GM18861 (cell line): ENCODE data around the gene LRP1-AS.

Source experiments
- ATAC-seq: cut with Tn5 transposase; IDR thresholded peaks from one replicate; pipeline ENCODE4 v1.9.1; 2021; ENCODE audit not compliant: unreplicated experiment

The LRP1-AS gene

DNA sequence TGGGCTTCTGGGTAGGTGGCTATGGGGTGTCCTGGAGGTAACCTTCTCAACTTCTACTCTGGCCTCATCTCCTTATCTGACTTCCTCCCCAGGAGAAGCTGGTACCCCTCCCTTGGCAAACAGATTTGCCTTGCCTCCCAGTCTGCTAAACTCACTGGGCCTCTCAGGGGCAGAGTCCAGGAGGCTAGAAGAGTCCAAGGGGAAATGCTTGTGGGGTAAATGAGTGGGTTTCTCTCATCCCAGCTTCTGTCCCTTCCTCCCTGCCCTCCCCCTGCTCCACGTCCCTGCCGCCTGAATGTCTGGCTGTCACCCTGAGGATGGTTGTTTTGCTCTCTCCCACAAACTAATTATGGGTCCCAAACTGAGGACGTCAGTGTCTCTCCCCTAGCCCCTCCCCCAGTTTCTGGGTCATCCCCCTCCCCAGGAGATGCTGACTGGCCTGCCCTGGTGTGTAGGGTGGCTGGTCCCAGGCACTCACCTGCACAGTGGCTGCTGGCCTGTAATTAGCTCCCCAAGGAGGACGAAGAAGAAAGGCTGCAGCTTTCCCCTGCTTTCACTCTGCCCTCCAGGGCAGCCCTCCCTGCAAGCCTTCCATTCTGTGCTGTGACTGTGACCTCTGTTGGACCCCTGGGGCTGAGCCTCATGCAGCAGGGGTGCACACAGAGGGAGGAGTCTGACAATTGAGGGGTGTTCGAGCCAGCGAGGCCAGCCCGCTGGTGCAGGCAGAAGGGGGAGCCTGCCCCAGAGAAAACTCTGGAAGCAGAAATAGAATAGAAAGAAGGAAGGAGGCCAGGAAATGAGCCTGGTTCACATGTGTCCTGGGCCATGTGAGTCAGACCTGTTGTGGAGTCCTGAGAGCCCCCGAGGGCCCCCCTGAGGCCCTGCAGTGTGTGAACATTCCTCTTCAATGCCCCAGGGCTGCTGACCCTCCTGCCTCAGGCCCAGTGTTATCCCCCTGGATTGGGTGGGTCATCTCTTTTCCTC, at the start of gene LRP1-AS:
Gene LRP1-AS, minus strand, starts transcription at position 659 of the 984 bp plus-strand sequence.
- ATAC-seq, result no peak

GRCh38 chr12:57196956-57197355, 49.5 kb upstream of the LRP1-AS start:
- ATAC-seq, result no peak

- ATAC-seq, result no peak
Measured at GRCh38 chr12:57196439-57196838, 49.0 kb upstream of the LRP1-AS start.

DNA sequence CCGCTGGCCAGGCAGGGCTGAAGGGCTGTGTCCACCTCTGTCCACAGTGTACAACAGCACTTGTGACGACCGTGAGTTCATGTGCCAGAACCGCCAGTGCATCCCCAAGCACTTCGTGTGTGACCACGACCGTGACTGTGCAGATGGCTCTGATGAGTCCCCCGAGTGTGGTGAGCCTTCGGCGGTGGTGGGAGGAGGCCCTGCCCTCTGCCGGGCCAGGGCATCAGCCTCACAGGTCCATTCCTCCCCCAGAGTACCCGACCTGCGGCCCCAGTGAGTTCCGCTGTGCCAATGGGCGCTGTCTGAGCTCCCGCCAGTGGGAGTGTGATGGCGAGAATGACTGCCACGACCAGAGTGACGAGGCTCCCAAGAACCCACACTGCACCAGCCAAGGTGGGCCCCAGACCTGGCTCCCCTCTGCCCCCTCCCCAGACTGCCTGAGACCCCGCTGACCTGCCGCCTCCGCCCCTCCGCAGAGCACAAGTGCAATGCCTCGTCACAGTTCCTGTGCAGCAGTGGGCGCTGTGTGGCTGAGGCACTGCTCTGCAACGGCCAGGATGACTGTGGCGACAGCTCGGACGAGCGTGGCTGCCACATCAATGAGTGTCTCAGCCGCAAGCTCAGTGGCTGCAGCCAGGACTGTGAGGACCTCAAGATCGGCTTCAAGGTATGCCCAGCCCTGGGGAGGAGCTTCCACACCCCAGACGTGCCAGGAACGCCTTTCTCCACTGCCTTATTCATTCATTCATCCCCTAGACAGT, 48.4 kb upstream of the LRP1-AS start:
- no peak for ATAC-seq

GRCh38 chr12:57195186-57195585, 47.8 kb upstream of the LRP1-AS start:
- no peak for ATAC-seq

GRCh38 chr12:57194253-57194652, 46.8 kb upstream of the LRP1-AS start:
- ATAC-seq, result no peak

DNA sequence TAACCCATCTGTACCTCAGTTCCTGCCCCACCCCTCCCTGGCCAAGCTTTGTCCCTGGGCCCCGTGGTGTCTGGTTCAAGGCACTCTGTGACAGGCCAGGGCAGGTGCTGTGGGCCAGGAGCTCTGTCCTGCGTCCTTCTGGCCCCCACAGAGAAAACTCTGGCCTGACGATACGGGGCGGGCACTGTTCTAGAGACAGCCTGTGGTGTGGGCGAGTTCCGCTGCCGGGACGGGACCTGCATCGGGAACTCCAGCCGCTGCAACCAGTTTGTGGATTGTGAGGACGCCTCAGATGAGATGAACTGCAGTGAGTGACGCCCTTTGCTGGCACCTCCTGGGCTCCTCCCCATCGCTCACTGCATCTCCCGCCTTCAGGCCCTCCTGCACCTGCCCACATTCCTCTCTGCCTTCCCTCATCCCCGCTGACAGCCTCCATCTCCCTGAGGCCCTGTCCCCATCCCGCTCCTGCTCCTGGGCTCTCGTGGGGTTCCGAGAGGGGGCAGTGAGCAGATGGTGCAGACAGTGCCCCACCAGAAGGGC, 46.4 kb upstream of the LRP1-AS start:
- ATAC-seq, result no peak

DNA sequence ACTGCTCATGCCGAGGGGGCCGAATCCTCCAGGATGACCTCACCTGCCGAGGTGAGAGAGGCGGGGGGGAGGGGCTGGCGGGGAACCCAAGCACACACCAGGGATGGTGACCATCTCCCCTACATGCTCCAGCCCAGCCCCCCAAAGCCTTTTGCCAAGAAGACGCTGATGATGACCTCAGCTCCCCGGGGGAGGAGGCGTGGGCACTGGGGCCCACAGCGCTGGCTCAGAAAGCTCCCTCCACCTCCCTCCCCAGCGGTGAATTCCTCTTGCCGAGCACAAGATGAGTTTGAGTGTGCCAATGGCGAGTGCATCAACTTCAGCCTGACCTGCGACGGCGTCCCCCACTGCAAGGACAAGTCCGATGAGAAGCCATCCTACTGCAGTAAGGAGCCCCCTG, 45.5 kb upstream of the LRP1-AS start:
- no peak for ATAC-seq

DNA sequence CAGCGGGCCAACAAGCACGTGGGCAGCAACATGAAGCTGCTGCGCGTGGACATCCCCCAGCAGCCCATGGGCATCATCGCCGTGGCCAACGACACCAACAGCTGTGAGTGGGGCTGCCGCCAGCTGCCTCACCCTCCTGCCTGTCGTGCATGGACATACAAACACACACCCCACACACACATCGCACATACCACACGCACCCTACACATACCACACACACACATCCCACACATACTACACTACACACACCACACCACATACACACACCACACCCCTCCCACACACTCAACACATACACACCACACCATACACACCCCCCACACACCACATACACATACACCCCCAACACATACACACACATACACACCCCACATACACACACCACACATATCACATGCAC, 44.0 kb upstream of the LRP1-AS start:
- no peak for ATAC-seq

DNA sequence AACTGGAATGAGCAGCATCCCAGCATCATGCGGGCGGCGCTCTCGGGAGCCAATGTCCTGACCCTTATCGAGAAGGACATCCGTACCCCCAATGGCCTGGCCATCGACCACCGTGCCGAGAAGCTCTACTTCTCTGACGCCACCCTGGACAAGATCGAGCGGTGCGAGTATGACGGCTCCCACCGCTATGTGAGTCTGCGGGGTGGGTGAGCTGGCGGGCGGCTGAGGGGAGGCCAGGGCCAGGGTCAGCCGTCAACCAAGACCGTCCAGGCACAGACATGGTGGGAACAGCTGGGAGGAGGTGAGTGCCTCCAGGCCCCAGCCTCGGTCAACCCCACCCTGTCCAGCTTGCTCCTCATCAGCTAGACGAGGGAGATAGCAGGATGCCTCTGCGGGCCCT, 43.4 kb upstream of the LRP1-AS start:
- ATAC-seq, result no peak

DNA sequence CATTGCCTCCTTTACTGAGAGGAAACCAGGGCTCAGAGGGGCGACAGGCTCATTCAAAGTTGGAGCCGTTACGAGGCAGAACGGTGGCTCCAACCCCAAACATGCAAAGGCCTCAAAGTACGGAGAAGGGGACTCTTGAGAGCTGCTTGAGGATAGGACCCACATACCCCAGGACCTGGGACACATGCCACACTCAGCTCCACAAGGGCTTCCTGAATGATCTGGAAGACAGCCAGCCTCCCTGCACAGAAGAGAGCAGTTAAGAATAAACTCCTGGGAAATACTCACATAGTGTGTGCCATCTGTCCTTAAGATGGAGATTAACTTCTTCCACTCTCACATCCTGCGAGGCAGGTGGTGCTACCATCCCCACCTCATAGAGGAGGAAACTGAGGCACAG, 42.6 kb upstream of the LRP1-AS start:
- ATAC-seq, result no peak

DNA sequence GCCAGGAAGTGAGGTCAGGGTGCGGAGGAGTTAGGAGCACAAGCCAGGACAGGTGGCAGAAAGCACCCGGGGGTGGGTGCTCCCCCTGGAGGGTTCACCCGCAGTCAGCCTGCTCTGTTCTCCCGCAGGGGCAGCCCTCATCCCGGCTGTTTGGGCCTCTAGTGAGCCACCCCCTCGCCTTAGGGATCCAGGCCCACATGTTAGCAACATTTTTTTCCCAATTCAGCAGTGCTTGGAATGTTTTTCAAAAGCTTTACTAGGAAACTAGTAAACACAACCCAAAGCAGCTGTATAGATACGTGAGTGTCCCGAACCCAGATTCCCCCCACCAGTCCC, 40.6 kb upstream of the LRP1-AS start:
- ATAC-seq, result no peak

DNA sequence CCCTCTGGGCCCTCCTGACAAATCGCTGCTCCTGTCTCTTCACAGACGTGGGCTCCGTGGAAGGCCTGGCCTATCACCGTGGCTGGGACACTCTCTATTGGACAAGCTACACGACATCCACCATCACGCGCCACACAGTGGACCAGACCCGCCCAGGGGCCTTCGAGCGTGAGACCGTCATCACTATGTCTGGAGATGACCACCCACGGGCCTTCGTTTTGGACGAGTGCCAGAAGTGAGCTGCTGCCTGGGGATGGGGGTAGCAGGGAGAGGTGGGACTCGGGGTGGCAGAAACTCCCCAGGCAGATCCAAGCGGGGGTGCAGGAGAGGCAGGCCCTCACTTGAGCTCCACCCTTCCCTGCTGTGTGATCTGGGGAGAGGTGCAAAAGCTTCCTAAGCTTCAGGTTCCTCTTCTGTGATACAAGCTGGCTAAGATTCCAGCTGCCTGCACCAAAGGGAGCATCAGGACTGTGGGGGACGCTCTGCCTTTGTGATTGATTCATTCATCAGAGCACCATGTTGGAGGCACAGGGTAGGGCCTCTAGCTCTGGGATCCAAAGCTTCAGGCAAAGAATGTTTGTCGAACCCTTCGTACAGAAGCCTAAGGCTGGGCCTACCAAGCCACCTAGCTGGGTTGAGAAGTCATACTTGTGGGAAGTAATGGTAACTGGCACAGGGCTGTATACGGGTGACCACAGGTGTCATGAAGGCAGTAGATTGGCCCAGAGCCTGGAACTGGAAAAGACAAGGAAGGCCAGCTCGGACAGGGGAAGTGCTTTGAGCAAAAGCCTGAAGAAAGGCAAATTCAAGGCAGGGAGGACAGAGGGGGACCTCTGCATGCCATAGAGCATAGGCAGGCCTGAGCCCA, 40.0 kb upstream of the LRP1-AS start:
- no peak for ATAC-seq

DNA sequence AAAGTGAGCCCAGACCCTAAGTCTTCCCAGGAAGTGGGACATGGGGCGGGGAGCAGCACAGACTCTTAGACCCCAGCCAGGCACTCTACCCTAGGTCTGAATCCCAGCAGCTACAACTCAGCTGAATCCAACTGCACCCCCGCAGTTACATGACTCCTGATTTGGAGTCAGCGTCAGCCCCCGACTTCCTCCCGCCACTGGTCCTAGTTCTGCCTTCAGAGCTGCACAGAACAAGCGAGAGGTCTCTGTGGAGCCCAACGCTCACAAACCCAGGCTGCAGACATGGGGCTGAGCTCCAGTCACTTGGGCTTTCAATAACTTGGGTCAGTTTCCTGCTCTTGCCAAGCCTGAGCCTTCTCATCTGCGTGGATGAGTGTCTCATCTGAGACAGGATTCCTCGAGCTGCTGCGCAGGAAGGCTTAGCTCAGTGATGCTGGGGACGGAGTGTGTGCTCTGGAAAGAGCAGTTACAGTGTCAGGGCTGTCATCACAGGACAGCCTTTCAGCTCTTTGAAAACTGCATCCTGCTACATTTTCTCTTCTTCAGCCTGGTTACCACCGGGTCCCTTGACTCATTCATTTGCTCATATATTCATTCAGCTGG, 38.6 kb upstream of the LRP1-AS start:
- no peak for ATAC-seq

DNA sequence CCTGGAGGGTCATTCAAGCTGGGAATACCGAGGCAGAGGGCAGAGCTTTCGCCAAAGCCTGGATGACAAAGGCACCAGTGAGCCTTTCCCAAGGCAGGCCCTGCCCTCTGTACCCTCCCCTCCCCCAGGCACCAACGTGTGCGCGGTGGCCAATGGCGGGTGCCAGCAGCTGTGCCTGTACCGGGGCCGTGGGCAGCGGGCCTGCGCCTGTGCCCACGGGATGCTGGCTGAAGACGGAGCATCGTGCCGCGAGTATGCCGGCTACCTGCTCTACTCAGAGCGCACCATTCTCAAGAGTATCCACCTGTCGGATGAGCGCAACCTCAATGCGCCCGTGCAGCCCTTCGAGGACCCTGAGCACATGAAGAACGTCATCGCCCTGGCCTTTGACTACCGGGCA, 38.0 kb upstream of the LRP1-AS start:
- no peak for ATAC-seq

GRCh38 chr12:57183939-57184725, 36.7 kb upstream of the LRP1-AS start:
- no peak for ATAC-seq

- peak; percentile 76 for ATAC-seq
Measured at GRCh38 chr12:57182918-57183575, 35.6 kb upstream of the LRP1-AS start.

DNA sequence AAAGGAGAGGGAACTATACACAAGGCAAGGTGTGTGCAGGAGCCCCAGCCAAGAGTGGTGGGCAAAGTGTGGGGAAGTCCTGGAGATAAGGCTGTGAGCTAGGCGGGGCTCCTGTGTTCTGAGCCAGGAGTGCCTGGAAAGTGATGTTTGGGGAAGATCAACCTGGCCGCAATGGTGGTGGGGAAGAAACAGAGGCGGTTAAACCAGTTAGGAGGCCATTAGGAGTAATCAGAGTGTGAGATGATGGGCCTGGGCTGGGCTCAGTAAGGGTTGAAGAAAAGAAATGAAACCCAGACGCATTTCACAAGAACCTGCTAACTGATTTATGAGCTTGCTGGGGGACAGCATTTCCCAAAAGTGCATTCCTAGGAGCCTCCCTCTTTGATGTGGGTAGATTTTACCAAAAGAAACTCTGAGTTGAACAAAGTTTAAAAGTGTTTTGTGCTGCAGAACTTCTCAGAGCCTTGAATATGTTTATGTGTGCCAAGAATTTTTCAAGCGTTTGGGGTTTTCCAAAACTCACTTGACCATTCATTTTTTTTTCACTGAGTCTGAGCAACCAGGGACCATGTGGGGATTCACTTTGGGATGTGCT, 34.2 kb upstream of the LRP1-AS start:
- ATAC-seq, result no peak

DNA sequence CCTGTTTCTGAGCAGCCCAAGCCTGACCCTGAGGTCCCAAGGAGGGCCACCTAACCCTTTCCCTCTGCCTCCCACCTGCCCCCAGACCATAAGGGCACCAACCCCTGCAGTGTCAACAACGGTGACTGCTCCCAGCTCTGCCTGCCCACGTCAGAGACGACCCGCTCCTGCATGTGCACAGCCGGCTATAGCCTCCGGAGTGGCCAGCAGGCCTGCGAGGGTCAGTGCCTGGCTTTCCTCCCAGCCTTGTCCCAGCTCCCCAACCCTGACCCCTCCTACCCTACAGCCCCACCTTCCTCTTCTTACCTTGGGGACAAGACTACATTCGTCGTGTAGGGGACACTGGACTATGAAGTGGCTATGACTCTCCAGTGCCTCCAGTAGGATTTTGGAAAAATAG, 33.7 kb upstream of the LRP1-AS start:
- ATAC-seq, result no peak
